ENCODE data around the gene PTPRG. TPM values are rescaled to one million over a fixed set of nuclear protein-coding genes. Genes with fewer than 3 reads are reported as not detected.

Gene PTPRG
- total RNA-seq, 1 donor from 2014 or later = 80.7 TPM

- no peak for DNase-seq (ENCODE audit: low spot score)
- Mint-ChIP-seq H3K27ac (ENCODE audit: unreplicated experiment) (no peak overlapping the region), H3K36me3 (ENCODE audit: low read depth, unreplicated experiment) (no peaks in the 10 kb centered on the region), H3K27me3 (ENCODE audit: unreplicated experiment) (peaks cover 5% of the 10 kb centered on the region), H3K9me3 (ENCODE audit: unreplicated experiment) (no peaks in the 10 kb centered on the region), H3K4me3 (ENCODE audit: unreplicated experiment) (no peak overlapping the region), H3K4me1 (ENCODE audit: unreplicated experiment) (peaks cover 10% of the 10 kb centered on the region)
- no peak for TF ChIP-seq CTCF (IDR thresholded peaks at IDR 0.05; ENCODE audit: unreplicated experiment)
Measured at GRCh38 chr3:62238003-62238402, 676.6 kb downstream of the PTPRG start.

DNA sequence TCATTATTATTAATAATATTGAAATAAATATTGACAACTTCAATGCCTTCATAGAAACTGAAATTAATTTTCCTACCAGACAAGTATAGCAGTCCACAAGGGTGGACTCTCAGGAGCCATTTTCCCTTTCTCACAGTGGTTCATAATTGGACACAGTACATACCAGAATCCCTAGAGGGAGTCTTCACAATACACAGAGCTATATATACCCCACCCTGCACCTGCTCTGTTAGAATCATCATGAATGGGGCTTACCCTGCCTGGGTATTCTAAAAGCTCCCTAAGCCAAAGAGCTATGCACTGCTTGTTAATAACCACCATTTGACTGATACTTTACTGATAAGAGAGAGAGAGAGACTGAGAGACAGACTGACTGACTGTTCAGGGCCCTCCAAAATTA is 677.1 kb downstream of the PTPRG start:
- TF ChIP-seq CTCF (IDR thresholded peaks at IDR 0.05; ENCODE audit: unreplicated experiment) = no peak
- Mint-ChIP-seq H3K9me3 (ENCODE audit: unreplicated experiment) (no peaks in the 10 kb centered on the region), H3K27ac (ENCODE audit: unreplicated experiment) (no peak overlapping the region), H3K4me3 (ENCODE audit: unreplicated experiment) (no peak overlapping the region), H3K36me3 (ENCODE audit: low read depth, unreplicated experiment) (no peaks in the 10 kb centered on the region), H3K27me3 (ENCODE audit: unreplicated experiment) (peaks cover 2% of the 10 kb centered on the region), H3K4me1 (ENCODE audit: unreplicated experiment) (peaks cover 7% of the 10 kb centered on the region)
- DNase-seq (ENCODE audit: low spot score) = no peak

DNA sequence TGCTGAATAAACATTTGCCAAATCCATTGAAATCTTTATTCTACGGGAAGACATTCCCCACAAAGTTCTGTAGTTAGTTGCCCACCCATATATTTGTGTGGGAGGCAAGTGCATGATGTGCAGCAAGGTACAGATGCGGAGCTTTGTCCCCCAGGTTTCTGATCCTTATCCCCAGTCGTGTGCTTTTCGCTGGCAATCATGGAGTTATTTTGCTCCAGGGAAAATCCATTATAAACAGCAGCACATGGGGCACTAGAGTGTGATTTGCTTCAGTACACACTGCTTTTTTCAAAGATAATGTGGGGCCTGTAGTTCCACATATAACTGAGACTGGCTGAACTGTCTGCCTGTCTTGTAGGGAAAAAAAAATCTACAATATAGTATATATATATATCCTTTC is 679.9 kb downstream of the PTPRG start:
- Mint-ChIP-seq H3K27me3 (ENCODE audit: unreplicated experiment) (peaks cover 2% of the 10 kb centered on the region), H3K4me1 (ENCODE audit: unreplicated experiment) (peaks cover 7% of the 10 kb centered on the region), H3K9me3 (ENCODE audit: unreplicated experiment) (no peaks in the 10 kb centered on the region), H3K36me3 (ENCODE audit: low read depth, unreplicated experiment) (no peaks in the 10 kb centered on the region), H3K27ac (ENCODE audit: unreplicated experiment) (no peak overlapping the region), H3K4me3 (ENCODE audit: unreplicated experiment) (no peak overlapping the region)
- no peak for TF ChIP-seq CTCF (IDR thresholded peaks at IDR 0.05; ENCODE audit: unreplicated experiment)
- no peak for DNase-seq (ENCODE audit: low spot score)

DNA sequence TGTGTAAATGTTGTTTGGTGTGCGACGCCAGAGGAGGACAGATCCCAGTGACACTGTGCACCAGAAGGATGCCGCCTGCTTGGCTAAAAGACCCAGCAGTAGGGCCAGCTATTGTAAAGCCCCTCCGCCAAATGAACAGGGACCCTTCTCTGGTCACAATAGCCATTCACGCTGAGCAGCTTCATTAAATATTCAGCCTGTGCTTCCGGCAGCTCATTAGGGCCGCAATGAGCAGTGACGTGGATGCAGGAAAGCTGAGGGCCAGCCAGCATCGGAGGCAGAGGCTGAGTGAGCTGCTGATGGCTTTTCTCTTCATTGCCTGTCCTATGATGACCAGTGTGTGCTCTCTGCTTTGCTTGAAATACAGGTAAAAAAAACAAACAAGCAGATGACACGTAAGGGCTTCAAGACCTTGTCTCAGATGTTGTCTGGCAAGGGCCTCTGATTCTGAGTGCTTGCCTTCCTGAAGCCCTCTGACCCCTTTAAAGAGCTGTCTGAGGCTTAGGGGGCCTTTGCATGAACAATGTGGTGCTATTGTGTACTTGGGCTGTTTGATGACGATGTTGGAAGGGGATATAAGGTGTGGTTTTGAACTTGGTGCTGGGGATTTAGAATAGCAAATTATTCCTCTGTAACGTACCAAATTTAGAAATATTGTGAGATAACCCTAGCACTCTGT is 681.6 kb downstream of the PTPRG start:
- peaks cover 2% of the 10 kb centered on the region for H3K27me3 Mint-ChIP-seq (ENCODE audit: unreplicated experiment)
- H3K4me3 Mint-ChIP-seq (ENCODE audit: unreplicated experiment) = no peak overlapping the region
- H3K27ac Mint-ChIP-seq (ENCODE audit: unreplicated experiment) = no peak overlapping the region
- H3K4me1 Mint-ChIP-seq (ENCODE audit: unreplicated experiment) = peaks cover 7% of the 10 kb centered on the region
- DNase-seq (ENCODE audit: low spot score) = no peak
- TF ChIP-seq CTCF (IDR thresholded peaks at IDR 0.05; ENCODE audit: unreplicated experiment) = no peak
- no peaks in the 10 kb centered on the region for H3K36me3 Mint-ChIP-seq (ENCODE audit: low read depth, unreplicated experiment)
- H3K9me3 Mint-ChIP-seq (ENCODE audit: unreplicated experiment) = no peaks in the 10 kb centered on the region

- H3K4me3 Mint-ChIP-seq (ENCODE audit: unreplicated experiment) = no peak overlapping the region
- H3K4me1 Mint-ChIP-seq (ENCODE audit: unreplicated experiment) = peaks cover 7% of the 10 kb centered on the region
- H3K36me3 Mint-ChIP-seq (ENCODE audit: low read depth, unreplicated experiment) = no peaks in the 10 kb centered on the region
- no peak overlapping the region for H3K27ac Mint-ChIP-seq (ENCODE audit: unreplicated experiment)
- no peak for TF ChIP-seq CTCF (IDR thresholded peaks at IDR 0.05; ENCODE audit: unreplicated experiment)
- DNase-seq (ENCODE audit: low spot score) = no peak
- no peaks in the 10 kb centered on the region for H3K9me3 Mint-ChIP-seq (ENCODE audit: unreplicated experiment)
- H3K27me3 Mint-ChIP-seq (ENCODE audit: unreplicated experiment) = peaks cover 2% of the 10 kb centered on the region
Measured at GRCh38 chr3:62246094-62246493, 684.7 kb downstream of the PTPRG start.

All from endothelial cell (in vitro differentiated cells).